ENCODE measurements around the gene ABCC4. TPM values are rescaled to one million over a fixed set of nuclear protein-coding genes. Genes with fewer than 3 reads are reported as not detected.

The ABCC4 gene
- total RNA-seq, 1 donor from 2014 or later: 7.5 TPM

DNA sequence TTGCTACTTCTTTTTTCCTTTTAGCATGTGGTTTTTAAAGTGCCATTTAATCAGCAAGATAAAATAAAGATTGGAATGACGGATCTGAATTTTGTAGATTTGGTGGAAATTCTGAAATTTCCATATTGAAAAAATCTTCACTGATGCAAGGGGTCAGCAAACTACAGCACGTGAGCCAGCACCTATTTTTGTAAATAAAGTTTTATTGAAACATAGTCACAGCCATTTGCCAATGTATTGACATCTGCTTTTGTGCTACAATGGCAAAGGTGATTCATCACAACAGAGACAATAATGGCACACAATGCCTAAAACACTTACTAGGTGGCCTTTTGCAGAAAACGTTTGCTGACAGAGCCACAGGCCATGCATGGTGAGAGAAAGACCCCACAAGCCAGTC, 226.4 kb downstream of the ABCC4 start:
- Mint-ChIP-seq H3K27me3 (no peaks in the 10 kb centered on the region), H3K27ac (no peak overlapping the region), H3K4me1 (ENCODE audit: low read depth) (no peaks in the 10 kb centered on the region), H3K36me3 (ENCODE audit: insufficient read depth) (peaks cover 21% of the 10 kb centered on the region), H3K9me3 (ENCODE audit: low read depth) (peaks cover 7% of the 10 kb centered on the region), H3K4me3 (ENCODE audit: low read depth) (no peak overlapping the region)
- TF ChIP-seq, protein P1, sequence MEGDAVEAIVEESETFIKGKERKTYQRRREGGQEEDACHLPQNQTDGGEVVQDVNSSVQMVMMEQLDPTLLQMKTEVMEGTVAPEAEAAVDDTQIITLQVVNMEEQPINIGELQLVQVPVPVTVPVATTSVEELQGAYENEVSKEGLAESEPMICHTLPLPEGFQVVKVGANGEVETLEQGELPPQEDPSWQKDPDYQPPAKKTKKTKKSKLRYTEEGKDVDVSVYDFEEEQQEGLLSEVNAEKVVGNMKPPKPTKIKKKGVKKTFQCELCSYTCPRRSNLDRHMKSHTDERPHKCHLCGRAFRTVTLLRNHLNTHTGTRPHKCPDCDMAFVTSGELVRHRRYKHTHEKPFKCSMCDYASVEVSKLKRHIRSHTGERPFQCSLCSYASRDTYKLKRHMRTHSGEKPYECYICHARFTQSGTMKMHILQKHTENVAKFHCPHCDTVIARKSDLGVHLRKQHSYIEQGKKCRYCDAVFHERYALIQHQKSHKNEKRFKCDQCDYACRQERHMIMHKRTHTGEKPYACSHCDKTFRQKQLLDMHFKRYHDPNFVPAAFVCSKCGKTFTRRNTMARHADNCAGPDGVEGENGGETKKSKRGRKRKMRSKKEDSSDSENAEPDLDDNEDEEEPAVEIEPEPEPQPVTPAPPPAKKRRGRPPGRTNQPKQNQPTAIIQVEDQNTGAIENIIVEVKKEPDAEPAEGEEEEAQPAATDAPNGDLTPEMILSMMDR (IDR thresholded peaks at IDR 0.05; ENCODE audit: unreplicated experiment): no peak
- no peak for DNase-seq (ENCODE audit: low spot score, unreplicated experiment)

GRCh38 chr13:95073747-95074311, 227.4 kb downstream of the ABCC4 start:
- no peak overlapping the region for H3K4me3 Mint-ChIP-seq (ENCODE audit: low read depth)
- H3K36me3 Mint-ChIP-seq (ENCODE audit: insufficient read depth): peaks cover 21% of the 10 kb centered on the region
- peaks cover 7% of the 10 kb centered on the region for H3K9me3 Mint-ChIP-seq (ENCODE audit: low read depth)
- H3K27me3 Mint-ChIP-seq: no peaks in the 10 kb centered on the region
- no peak for DNase-seq (ENCODE audit: low spot score, unreplicated experiment)
- H3K4me1 Mint-ChIP-seq (ENCODE audit: low read depth): no peaks in the 10 kb centered on the region
- H3K27ac Mint-ChIP-seq: no peak overlapping the region
- TF ChIP-seq, protein P1 (IDR thresholded peaks at IDR 0.05; ENCODE audit: unreplicated experiment): no peak

DNA sequence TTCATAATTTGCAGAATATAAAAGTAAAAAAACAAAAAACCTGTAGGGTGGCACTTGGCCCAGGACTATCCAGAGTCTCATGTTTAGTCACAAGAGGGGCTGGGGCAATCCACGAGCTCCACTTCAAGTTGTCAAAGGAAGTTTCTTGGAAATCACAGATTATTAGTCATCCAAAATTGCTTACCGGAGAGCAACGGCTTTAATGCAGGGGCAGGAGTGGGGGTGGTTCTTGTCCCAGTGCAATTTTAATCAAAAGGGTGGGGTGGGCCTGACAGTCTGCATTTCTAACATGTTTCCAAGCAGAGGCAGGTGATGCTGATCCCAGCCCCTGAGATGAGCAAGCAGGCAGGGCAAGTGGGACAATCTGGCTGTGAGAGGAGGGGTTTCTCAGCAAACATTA, 233.9 kb downstream of the ABCC4 start:
- H3K27me3 Mint-ChIP-seq: no peaks in the 10 kb centered on the region
- no peak overlapping the region for H3K4me3 Mint-ChIP-seq (ENCODE audit: low read depth)
- TF ChIP-seq, protein P1 (IDR thresholded peaks at IDR 0.05; ENCODE audit: unreplicated experiment): no peak
- no peak overlapping the region for H3K27ac Mint-ChIP-seq
- no peak for DNase-seq (ENCODE audit: low spot score, unreplicated experiment)
- H3K4me1 Mint-ChIP-seq (ENCODE audit: low read depth): peaks cover 19% of the 10 kb centered on the region
- peaks cover 7% of the 10 kb centered on the region for H3K9me3 Mint-ChIP-seq (ENCODE audit: low read depth)
- peaks cover 12% of the 10 kb centered on the region for H3K36me3 Mint-ChIP-seq (ENCODE audit: insufficient read depth)

GRCh38 chr13:95060014-95060519, 241.2 kb downstream of the ABCC4 start:
- TF ChIP-seq, protein P1 (IDR thresholded peaks at IDR 0.05; ENCODE audit: unreplicated experiment): no peak
- DNase-seq (ENCODE audit: low spot score, unreplicated experiment): no peak
- Mint-ChIP-seq H3K4me3 (ENCODE audit: low read depth) (no peak overlapping the region), H3K36me3 (ENCODE audit: insufficient read depth) (peaks cover 2% of the 10 kb centered on the region), H3K27ac (no peak overlapping the region), H3K9me3 (ENCODE audit: low read depth) (no peaks in the 10 kb centered on the region), H3K27me3 (no peaks in the 10 kb centered on the region), H3K4me1 (ENCODE audit: low read depth) (peaks cover 8% of the 10 kb centered on the region)

- Mint-ChIP-seq H3K27ac (no peak overlapping the region), H3K9me3 (ENCODE audit: low read depth) (no peaks in the 10 kb centered on the region), H3K4me1 (ENCODE audit: low read depth) (peaks cover 8% of the 10 kb centered on the region), H3K36me3 (ENCODE audit: insufficient read depth) (peaks cover 2% of the 10 kb centered on the region), H3K27me3 (no peaks in the 10 kb centered on the region), H3K4me3 (ENCODE audit: low read depth) (no peak overlapping the region)
- TF ChIP-seq, protein P1 (IDR thresholded peaks at IDR 0.05; ENCODE audit: unreplicated experiment): no peak
- DNase-seq (ENCODE audit: low spot score, unreplicated experiment): no peak
These were observed 241.9 kb downstream of the ABCC4 start for GRCh38 chr13:95059306-95059705.
